Panc1 (cell line): ENCODE results near the gene KCNJ9. TPM values are rescaled to one million over a fixed set of nuclear protein-coding genes. Genes with fewer than 3 reads are reported as not detected.

Experiments used
- ATAC-seq: fragments of 200-7000 bp; cut with Tn5 transposase; 2 replicates; pipeline ENCODE4 v1.9.1; 2020; ENCODE audit warnings: mild to moderate bottlenecking, moderate library complexity
- BruUV-seq: library from RNA; stranded (reverse); fragments of 400-500 nt; replicated peaks from 2 replicates; lab custom pipeline; 2021; lab: Mats Ljungman, UMichigan
- CTCF ChIA-PET: fragments of 300-600 bp; sonication (Branson Sonifier 250); formaldehyde crosslinking; loops from one replicate; lab custom pipeline; 2022; ENCODE audit warnings: antibody characterized with exemption; lab: Charles Lee
- POLR2A ChIA-PET: fragments of 300-600 bp; sonication (Branson Sonifier 250); formaldehyde crosslinking; loops from one replicate; lab custom pipeline; 2022; ENCODE audit warnings: antibody characterized with exemption; lab: Charles Lee
- DNase-seq: peaks from one replicate; pipeline ENCODE4 v3.0.0-alpha.2; 2010; ENCODE audit warnings: low read depth, low spot score
- H3K27ac ChIP-seq: 2 replicates; pipeline ENCODE4 v1.5.1; 2011; ENCODE audit warnings: mild to moderate bottlenecking, low read length, inconsistent platforms
- H3K27me3 ChIP-seq: fragments of 200-500 bp; sonication (Bioruptor generic); 2 replicates; pipeline ENCODE4 v1.6.0; 2014; ENCODE audit warnings: low read length, inconsistent platforms; ENCODE audit not compliant: control insufficient read depth, insufficient read depth
- H3K36me3 ChIP-seq: fragments of 200-500 bp; sonication (Bioruptor generic); 2 replicates; pipeline ENCODE4 v1.5.1; 2014; ENCODE audit warnings: inconsistent platforms, mild to moderate bottlenecking, low read length, moderate library complexity; ENCODE audit not compliant: control insufficient read depth, insufficient read depth
- H3K4me1 ChIP-seq: 2 replicates; pipeline ENCODE4 v1.5.1; 2011; ENCODE audit warnings: inconsistent platforms, mild to moderate bottlenecking, low read length, moderate library complexity; ENCODE audit not compliant: control insufficient read depth, insufficient read depth
- H3K4me3 ChIP-seq, 2 experiments: 2 replicates each; pipeline ENCODE4 v1.5.1; 2011 to 2012; ENCODE audit warnings: low read depth in 2 of 2, low read length in 2 of 2, mild to moderate bottlenecking in 2 of 2, inconsistent platforms in 1 of 2, moderate library complexity in 1 of 2
- H3K9me3 ChIP-seq: fragments of 200-500 bp; sonication (Bioruptor generic); 2 replicates; pipeline ENCODE4 v1.5.1; 2014; ENCODE audit warnings: low read depth, mild to moderate bottlenecking, inconsistent platforms, low read length, moderate library complexity; ENCODE audit not compliant: control insufficient read depth, insufficient read depth
- CTCF ChIP-seq: fragments of 450-650 bp; IDR thresholded peaks from 2 replicates; pipeline ENCODE4 v1.5.1; 2017; ENCODE audit warnings: mild to moderate bottlenecking
- POLR2AphosphoS5 ChIP-seq: IDR thresholded peaks from 2 replicates; pipeline ENCODE4 v1.6.1; 2012; ENCODE audit warnings: mild to moderate bottlenecking, low read depth, low read length, moderate library complexity
- REST ChIP-seq, 2 experiments: IDR thresholded peaks; 2 replicates each; pipeline ENCODE4 v1.6.1; 2011 to 2012; ENCODE audit warnings: low read depth in 2 of 2, control low read depth in 1 of 2, low read length in 1 of 2, mild to moderate bottlenecking in 1 of 2, moderate library complexity in 1 of 2; ENCODE audit not compliant: insufficient read depth in 1 of 2
- SIN3A ChIP-seq: IDR thresholded peaks from 2 replicates; pipeline ENCODE4 v1.6.1; 2012; ENCODE audit warnings: low read depth, mild to moderate bottlenecking, low read length, moderate library complexity, borderline replicate concordance; ENCODE audit not compliant: insufficient read depth
- TCF7L2 ChIP-seq: IDR thresholded peaks from 2 replicates; pipeline ENCODE4 v1.6.1; 2011; ENCODE audit warnings: mild to moderate bottlenecking, low read depth, low read length, inconsistent platforms
- in situ Hi-C: cut with HindIII; loops from 2 replicates; pipeline ENCODE4 v1.10.0; 2016; ENCODE audit warnings: low sequenced_read_pairs, low pct_unique_long_range_greater_than_20kb
- intact Hi-C: fragments of 100-400 bp; cut with micrococcal nuclease; formaldehyde crosslinking; loops from one replicate; pipeline ENCODE4 v1.10.0; 2022; ENCODE audit not compliant: unreplicated experiment
- total RNA-seq: library from RNA; stranded (reverse); gene quantifications from one replicate; pipeline ENCODE4 v1.2.1, GENCODE V29; 2021; ENCODE audit not compliant: unreplicated experiment

KCNJ9 gene
- total RNA-seq, 1 experiment from 2014 or later: not detected

GRCh38 chr1:160082926-160083325 is 1.6 kb downstream of the KCNJ9 start:
- ATAC-seq: no peak
- BruUV-seq: no TSS peak
- no peaks in the 10 kb centered on the region for H3K9me3 ChIP-seq

GRCh38 chr1:160083968-160084770 is 2.8 kb downstream of the KCNJ9 start:
- DNase-seq (no peak), ATAC-seq (peak; percentile 89)
- TF ChIP-seq CTCF (peak; percentile 94), REST (IDR thresholded peaks at IDR 0.05; ENCODE audit: insufficient read depth in 1 of 2, low read depth in 2 of 2, low read length in 1 of 2) (0 out of 4 replicates have a peak, but pooled peaks of 1 of the 2 experiments have one; percentile 32), SIN3A (no peak), POLR2AphosphoS5 (no peak), TCF7L2 (no peak)
- in situ Hi-C loops: no loop called here
- ChIA-PET POLR2A (no interaction called here), CTCF (interaction anchor here (0.6 to 0.8 kb wide), 3 partner anchors 27 to 120 kb away, joined by 3 to 12 read pairs (median 7); no protein-coding TSS in a partner anchor)
- Histone ChIP-seq H3K9me3 (no peaks in the 10 kb centered on the region), H3K4me1 (no peaks in the 10 kb centered on the region), H3K27me3 (peaks cover 29% of the 10 kb centered on the region), H3K4me3 (peak overlapping the region; percentile 36 to 45), H3K36me3 (no peaks in the 10 kb centered on the region), H3K27ac (no peak overlapping the region)
- BruUV-seq: no TSS peak
- intact Hi-C loops: loop anchor here (2.0 kb wide), 1 partner anchor 37 kb away; no protein-coding TSS in a partner anchor

More at GRCh38 chr1:160082926-160083325, 1.6 kb downstream of the KCNJ9 start:
- no peak for TF ChIP-seq TCF7L2
- TF ChIP-seq POLR2AphosphoS5: no peak
- in situ Hi-C loops (no loop called here), intact Hi-C loops (no loop called here)
- CTCF ChIA-PET: interaction anchor here (0.6 to 1.5 kb wide), 4 partner anchors 25 to 155 kb away, joined by 3 to 11 read pairs (median 4); no protein-coding TSS in a partner anchor
- POLR2A ChIA-PET: no interaction called here
- no peak overlapping the region for H3K4me3 ChIP-seq
- H3K4me1 ChIP-seq: no peaks in the 10 kb centered on the region
- no peak for DNase-seq
- H3K27ac ChIP-seq: no peak overlapping the region
- H3K27me3 ChIP-seq: peaks cover 33% of the 10 kb centered on the region
- no peaks in the 10 kb centered on the region for H3K36me3 ChIP-seq
